ENCODE measurements around the gene CD33. TPM values are rescaled to one million over a fixed set of nuclear protein-coding genes. Genes with fewer than 3 reads are reported as not detected.

CD33 gene
- total and polyA plus RNA-seq, 9 of the 15 experiments (the other 6 are each of a cell fraction or from before 2014, with no cell fraction given), result 36.1 to 88.6 (median 49.6) TPM

DNA sequence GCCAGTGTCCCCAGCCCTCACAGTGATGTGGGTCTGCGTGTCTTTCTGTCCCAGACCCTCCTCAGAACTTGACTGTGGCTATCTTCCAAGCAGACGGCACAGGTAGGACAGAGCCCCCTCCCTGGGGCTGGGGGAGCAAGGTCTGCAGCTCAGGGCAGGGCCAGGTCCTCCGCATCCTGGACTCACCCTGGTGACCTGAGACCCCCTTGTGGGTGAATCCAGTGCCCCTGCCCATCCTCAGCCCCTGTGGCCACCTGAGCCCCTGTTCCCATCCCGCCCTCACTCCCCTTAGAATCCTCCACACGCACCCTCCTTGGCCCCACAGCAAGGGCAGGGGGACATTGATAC, 39.0 kb upstream of the CD33 start (continued):
- TF ChIP-seq, protein P1, sequence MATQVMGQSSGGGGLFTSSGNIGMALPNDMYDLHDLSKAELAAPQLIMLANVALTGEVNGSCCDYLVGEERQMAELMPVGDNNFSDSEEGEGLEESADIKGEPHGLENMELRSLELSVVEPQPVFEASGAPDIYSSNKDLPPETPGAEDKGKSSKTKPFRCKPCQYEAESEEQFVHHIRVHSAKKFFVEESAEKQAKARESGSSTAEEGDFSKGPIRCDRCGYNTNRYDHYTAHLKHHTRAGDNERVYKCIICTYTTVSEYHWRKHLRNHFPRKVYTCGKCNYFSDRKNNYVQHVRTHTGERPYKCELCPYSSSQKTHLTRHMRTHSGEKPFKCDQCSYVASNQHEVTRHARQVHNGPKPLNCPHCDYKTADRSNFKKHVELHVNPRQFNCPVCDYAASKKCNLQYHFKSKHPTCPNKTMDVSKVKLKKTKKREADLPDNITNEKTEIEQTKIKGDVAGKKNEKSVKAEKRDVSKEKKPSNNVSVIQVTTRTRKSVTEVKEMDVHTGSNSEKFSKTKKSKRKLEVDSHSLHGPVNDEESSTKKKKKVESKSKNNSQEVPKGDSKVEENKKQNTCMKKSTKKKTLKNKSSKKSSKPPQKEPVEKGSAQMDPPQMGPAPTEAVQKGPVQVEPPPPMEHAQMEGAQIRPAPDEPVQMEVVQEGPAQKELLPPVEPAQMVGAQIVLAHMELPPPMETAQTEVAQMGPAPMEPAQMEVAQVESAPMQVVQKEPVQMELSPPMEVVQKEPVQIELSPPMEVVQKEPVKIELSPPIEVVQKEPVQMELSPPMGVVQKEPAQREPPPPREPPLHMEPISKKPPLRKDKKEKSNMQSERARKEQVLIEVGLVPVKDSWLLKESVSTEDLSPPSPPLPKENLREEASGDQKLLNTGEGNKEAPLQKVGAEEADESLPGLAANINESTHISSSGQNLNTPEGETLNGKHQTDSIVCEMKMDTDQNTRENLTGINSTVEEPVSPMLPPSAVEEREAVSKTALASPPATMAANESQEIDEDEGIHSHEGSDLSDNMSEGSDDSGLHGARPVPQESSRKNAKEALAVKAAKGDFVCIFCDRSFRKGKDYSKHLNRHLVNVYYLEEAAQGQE (IDR thresholded peaks at IDR 0.05; ENCODE audit: borderline replicate concordance), result no peak
- TF ChIP-seq, protein P1 (CRISPR knock-in tag; IDR thresholded peaks at IDR 0.05; ENCODE audit: low read depth), result no peak
- no peak for TF ChIP-seq PRPF4 (IDR thresholded peaks at IDR 0.05; ENCODE audit: insufficient read depth, low read depth, low read length, poor library complexity, severe bottlenecking)
- no peak for TF ChIP-seq SRSF3 (IDR thresholded peaks at IDR 0.05; ENCODE audit: insufficient read depth, low read length)
- no peak for TF ChIP-seq ZNF444 (CRISPR knock-in tag; IDR thresholded peaks at IDR 0.05)
- TF ChIP-seq ZNF324 (CRISPR knock-in tag; IDR thresholded peaks at IDR 0.05), result no peak
- TF ChIP-seq FOXK2 (conservative IDR thresholded peaks at IDR 0.05 in 1 of 2, IDR thresholded peaks at IDR 0.05 in 1 of 2; ENCODE audit: low read depth in 2 of 2), result no peak
- no peak for TF ChIP-seq MAFF (IDR thresholded peaks at IDR 0.05; ENCODE audit: low read length)
- TF ChIP-seq ZNF764 (CRISPR knock-in tag; IDR thresholded peaks at IDR 0.05; ENCODE audit: low read depth), result no peak
- TF ChIP-seq HMG20B (CRISPR knock-in tag; IDR thresholded peaks at IDR 0.05), result no peak
- no peak for TF ChIP-seq SMAD3 (CRISPR knock-in tag; conservative IDR thresholded peaks at IDR 0.05)
- TF ChIP-seq RCOR1 (IDR thresholded peaks at IDR 0.05; ENCODE audit: borderline replicate concordance in 1 of 2, low read depth in 2 of 2, low read length in 2 of 2), result no peak
- TF ChIP-seq SNIP1 (IDR thresholded peaks at IDR 0.05; ENCODE audit: low read depth), result no peak
